ENCODE results near the gene ZACN.

ZACN gene

DNA sequence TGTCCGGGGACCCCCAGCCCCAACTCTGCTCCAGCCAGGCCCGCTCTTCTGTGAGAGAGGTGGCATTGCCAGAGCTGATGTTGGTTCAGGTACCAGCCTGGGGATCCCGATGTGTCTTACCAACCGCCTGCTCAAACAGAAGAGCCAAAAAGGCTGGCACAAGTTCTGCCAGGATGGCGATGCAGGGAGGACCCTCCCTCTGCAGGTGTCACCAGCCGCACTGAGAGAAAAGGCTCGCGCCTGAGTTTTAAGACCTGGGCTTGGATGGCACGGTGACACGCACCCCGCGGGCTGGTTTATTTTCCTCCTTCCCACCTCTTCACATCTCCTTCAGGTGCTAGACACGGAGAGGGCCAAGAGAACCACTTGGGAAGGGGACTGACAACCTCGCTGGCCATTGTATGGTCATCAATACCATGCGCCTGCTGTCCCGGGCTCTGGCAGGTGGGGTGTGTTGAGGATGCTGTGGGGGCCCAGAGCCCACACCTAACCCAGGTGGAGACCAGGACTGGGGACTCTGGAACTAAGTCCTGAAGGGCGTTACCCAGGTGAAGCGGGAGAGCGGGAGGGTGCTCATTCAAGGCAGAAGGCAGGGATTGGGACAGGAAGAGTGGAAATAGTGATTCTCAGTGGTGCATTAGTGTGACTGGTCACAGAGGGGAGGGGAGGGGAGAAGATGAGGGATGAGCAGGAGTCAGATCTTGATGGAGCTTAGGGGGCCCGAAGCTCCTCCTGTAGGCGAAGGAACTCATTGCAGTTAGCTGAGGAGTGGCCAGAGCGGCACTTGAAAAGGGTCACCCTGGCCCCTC, 45.8 kb downstream of the ZACN start:
- no peak overlapping the region for H3K4me3 ChIP-seq (ENCODE audit: low read depth, low read length)
- H3K79me2 ChIP-seq (ENCODE audit: control insufficient read depth, insufficient read depth, low read length, unreplicated experiment): no peaks in the 10 kb centered on the region
- no peaks in the 10 kb centered on the region for H3K36me3 ChIP-seq (ENCODE audit: insufficient read depth, low read length)
- no peak overlapping the region for H3K27ac ChIP-seq (ENCODE audit: low read depth, low read length)
- H3K27me3 ChIP-seq (ENCODE audit: insufficient read depth, low read length): no peaks in the 10 kb centered on the region
- H2AFZ ChIP-seq (ENCODE audit: low read length, unreplicated experiment): no peak overlapping the region
- no peaks in the 10 kb centered on the region for H3K4me1 ChIP-seq (ENCODE audit: control insufficient read depth, insufficient read depth, low read length, unreplicated experiment)

DNA sequence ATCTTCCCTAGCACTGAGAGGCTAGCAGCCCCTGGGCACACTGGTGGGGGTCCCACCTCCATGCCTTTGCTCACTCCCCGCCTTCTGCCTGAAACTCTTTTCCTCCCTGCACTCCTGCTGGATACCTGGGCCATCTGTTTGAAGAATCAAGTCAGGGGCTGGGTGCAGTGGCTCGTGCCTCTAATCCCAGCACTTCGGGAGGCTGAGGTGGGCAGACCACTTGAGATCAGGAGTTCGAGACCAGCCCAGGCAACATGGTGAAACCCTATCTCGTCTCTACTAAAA, 46.4 kb downstream of the ZACN start:
- no peak overlapping the region for H3K4me3 ChIP-seq (ENCODE audit: low read depth, low read length)
- H2AFZ ChIP-seq (ENCODE audit: low read length, unreplicated experiment): no peak overlapping the region
- no peaks in the 10 kb centered on the region for H3K79me2 ChIP-seq (ENCODE audit: control insufficient read depth, insufficient read depth, low read length, unreplicated experiment)
- no peaks in the 10 kb centered on the region for H3K36me3 ChIP-seq (ENCODE audit: insufficient read depth, low read length)
- H3K27ac ChIP-seq (ENCODE audit: low read depth, low read length): no peak overlapping the region
- no peaks in the 10 kb centered on the region for H3K4me1 ChIP-seq (ENCODE audit: control insufficient read depth, insufficient read depth, low read length, unreplicated experiment)
- peaks cover 4% of the 10 kb centered on the region; the same call in 1 of the 2 replicates for H3K27me3 ChIP-seq (ENCODE audit: insufficient read depth, low read length)

- Histone ChIP-seq H3K36me3 (ENCODE audit: insufficient read depth, low read length) (no peaks in the 10 kb centered on the region), H3K27ac (ENCODE audit: low read depth, low read length) (no peak overlapping the region), H3K4me1 (ENCODE audit: control insufficient read depth, insufficient read depth, low read length, unreplicated experiment) (no peaks in the 10 kb centered on the region)
Measured at GRCh38 chr17:76125922-76126321, 46.9 kb downstream of the ZACN start.

GRCh38 chr17:76130473-76130872, 51.5 kb downstream of the ZACN start:
- no peak overlapping the region for H3K27ac ChIP-seq (ENCODE audit: low read depth, low read length)
- H2AFZ ChIP-seq (ENCODE audit: low read length, unreplicated experiment): no peak overlapping the region
- H3K4me3 ChIP-seq (ENCODE audit: low read depth, low read length): no peak overlapping the region
- H3K4me1 ChIP-seq (ENCODE audit: control insufficient read depth, insufficient read depth, low read length, unreplicated experiment): no peaks in the 10 kb centered on the region
- H3K79me2 ChIP-seq (ENCODE audit: control insufficient read depth, insufficient read depth, low read length, unreplicated experiment): no peaks in the 10 kb centered on the region
- peaks cover 40% of the 10 kb centered on the region for H3K27me3 ChIP-seq (ENCODE audit: insufficient read depth, low read length)
- no peaks in the 10 kb centered on the region for H3K36me3 ChIP-seq (ENCODE audit: insufficient read depth, low read length)

More at GRCh38 chr17:76125922-76126321, 46.9 kb downstream of the ZACN start:
- H3K27me3 ChIP-seq (ENCODE audit: insufficient read depth, low read length): peaks cover 10% of the 10 kb centered on the region
- H3K79me2 ChIP-seq (ENCODE audit: control insufficient read depth, insufficient read depth, low read length, unreplicated experiment): no peaks in the 10 kb centered on the region
- no peak overlapping the region for H3K4me3 ChIP-seq (ENCODE audit: low read depth, low read length)
- H2AFZ ChIP-seq (ENCODE audit: low read length, unreplicated experiment): no peak overlapping the region

- Histone ChIP-seq H3K27me3 (ENCODE audit: insufficient read depth, low read length) (peaks cover 45% of the 10 kb centered on the region), H3K79me2 (ENCODE audit: control insufficient read depth, insufficient read depth, low read length, unreplicated experiment) (no peaks in the 10 kb centered on the region), H3K36me3 (ENCODE audit: insufficient read depth, low read length) (no peaks in the 10 kb centered on the region), H3K4me3 (ENCODE audit: low read depth, low read length) (no peak overlapping the region), H3K27ac (ENCODE audit: low read depth, low read length) (no peak overlapping the region), H2AFZ (ENCODE audit: low read length, unreplicated experiment) (no peak overlapping the region), H3K4me1 (ENCODE audit: control insufficient read depth, insufficient read depth, low read length, unreplicated experiment) (no peaks in the 10 kb centered on the region)
Measured at GRCh38 chr17:76131051-76131691, 52.2 kb downstream of the ZACN start.

- Histone ChIP-seq H3K4me1 (ENCODE audit: control insufficient read depth, insufficient read depth, low read length, unreplicated experiment) (no peaks in the 10 kb centered on the region), H3K27me3 (ENCODE audit: insufficient read depth, low read length) (peaks cover 48% of the 10 kb centered on the region), H3K4me3 (ENCODE audit: low read depth, low read length) (no peak overlapping the region), H3K36me3 (ENCODE audit: insufficient read depth, low read length) (no peaks in the 10 kb centered on the region), H3K79me2 (ENCODE audit: control insufficient read depth, insufficient read depth, low read length, unreplicated experiment) (no peaks in the 10 kb centered on the region), H2AFZ (ENCODE audit: low read length, unreplicated experiment) (no peak overlapping the region), H3K27ac (ENCODE audit: low read depth, low read length) (no peak overlapping the region)
Measured at GRCh38 chr17:76131692-76132573, 53.0 kb downstream of the ZACN start.

All from ACC112 (cell line).